ENCODE data around the gene CYRIA. TPM values are rescaled to one million over a fixed set of nuclear protein-coding genes. Genes with fewer than 3 reads are reported as not detected.

Gene CYRIA
- total RNA-seq, 6 experiments from 2014 or later: 1.6 to 6.3 (median 3.1) TPM

DNA sequence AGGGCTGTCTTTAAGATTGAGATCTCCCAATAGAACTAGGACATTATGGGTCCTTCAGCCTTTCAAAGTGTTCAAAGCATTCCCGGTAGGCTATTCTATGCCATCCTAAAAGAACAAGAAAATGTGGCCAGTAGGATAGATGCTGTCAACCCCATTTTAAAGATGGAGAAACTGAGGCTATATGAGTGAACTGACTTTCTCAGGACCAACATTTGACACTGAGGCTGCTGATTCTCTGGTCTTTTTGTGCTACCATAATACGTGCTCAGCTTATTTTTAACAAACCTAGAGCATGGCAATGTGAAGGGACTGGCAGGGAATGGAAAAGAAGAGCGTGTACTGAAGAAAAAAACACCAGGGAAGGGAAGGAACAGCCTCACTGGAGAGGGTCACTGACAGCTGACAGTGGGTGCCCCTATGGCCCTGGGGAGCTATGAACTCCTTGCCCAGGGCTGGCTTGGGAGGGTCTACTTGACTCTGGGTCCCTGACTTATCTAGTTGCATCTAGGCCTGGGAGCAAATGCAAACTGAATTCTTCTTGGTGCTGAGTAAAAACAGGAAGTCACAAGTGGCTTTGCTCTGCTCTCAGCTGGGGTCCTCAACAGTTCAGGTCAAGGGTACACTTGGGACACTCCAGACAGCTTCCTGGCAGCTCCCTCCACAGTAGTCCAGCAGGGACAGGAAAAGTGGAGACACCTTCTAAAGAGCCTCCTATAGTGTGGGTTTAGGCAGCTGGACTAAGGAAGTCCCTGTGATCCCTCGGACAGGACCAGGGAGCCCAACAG, 2.3 kb downstream of the CYRIA start:
- no peaks in the 10 kb centered on the region for H3K9me3 ChIP-seq
- WGBS (ENCODE audit: insufficient coverage, low coverage, low lambda C conversion rate, missing lambda C conversion rate): 75% methylated on average over 4 of the region's 4 CpGs
- TF ChIP-seq POLR2A (IDR thresholded peaks at IDR 0.05) (no peak), CTCF (IDR thresholded peaks at IDR 0.05) (no peak)
- H3K36me3 ChIP-seq: no peaks in the 10 kb centered on the region
- no peak overlapping the region for H3K4me3 ChIP-seq
- no peaks in the 10 kb centered on the region for H3K4me1 ChIP-seq
- intact Hi-C loops (cut with DNase I): no loop called here
- no peaks in the 10 kb centered on the region for H3K27me3 ChIP-seq
- peak; percentile 11 to 53 (median 26) for ATAC-seq
- no peak for DNase-seq
- peak overlapping the region; percentile 24 to 73 (median 65) for H3K27ac ChIP-seq

DNA sequence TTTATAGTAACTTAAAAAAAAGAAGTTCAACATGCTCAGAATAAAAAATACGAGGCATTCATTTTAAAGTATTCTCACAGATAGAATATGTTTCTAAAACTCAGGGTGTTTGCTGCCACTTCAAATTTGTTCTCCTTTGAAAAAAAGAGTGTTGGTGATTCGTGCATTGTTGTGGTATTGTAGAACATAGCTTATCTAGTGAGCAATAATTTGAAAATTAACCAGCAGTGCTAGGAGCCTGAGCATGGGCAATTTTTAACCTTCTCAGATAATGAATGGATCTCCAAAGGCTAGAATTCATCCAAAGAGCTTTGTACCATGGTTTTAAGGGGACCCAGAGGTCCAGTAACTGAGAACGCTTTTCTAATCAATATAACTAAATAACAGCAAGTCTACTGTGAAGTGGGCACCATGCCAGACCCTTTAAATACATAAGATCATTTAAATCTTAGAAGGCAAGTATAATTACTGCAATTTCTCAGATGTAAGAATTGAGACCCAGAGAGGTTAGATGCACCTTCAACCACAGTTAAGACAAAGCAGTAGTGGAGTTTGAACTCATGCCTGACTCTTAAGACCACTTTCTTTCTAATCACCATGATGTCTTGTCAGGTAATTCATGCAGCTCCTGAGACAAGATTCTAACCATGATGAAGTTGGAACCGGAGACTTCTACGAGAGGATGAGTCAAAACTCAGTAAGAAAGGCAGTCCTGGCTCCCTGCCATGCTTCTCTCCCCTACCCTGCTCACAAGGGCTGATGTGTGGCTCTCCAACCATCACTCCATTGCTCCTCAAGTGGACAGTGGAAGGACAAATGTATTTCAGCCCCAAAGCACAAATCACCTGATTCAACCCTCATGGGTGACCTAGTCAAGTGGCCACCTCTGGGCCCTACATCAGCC, 3.4 kb downstream of the CYRIA start:
- Histone ChIP-seq H3K4me3 (no peak overlapping the region), H3K9me3 (no peaks in the 10 kb centered on the region), H3K4me1 (no peaks in the 10 kb centered on the region), H3K36me3 (no peaks in the 10 kb centered on the region), H3K27ac (no peak overlapping the region), H3K27me3 (no peaks in the 10 kb centered on the region)
- no peak for DNase-seq
- no peak for ATAC-seq
- 77% methylated on average over 5 of the region's 5 CpGs for WGBS (ENCODE audit: insufficient coverage, low coverage, low lambda C conversion rate, missing lambda C conversion rate)
- no peak for TF ChIP-seq POLR2A (IDR thresholded peaks at IDR 0.05)
- no peak for TF ChIP-seq CTCF (IDR thresholded peaks at IDR 0.05)
- intact Hi-C loops (cut with DNase I): no loop called here

GRCh38 chr2:16661526-16661925, 4.1 kb downstream of the CYRIA start:
- Histone ChIP-seq H3K27ac (no peak overlapping the region), H3K4me1 (no peaks in the 10 kb centered on the region), H3K9me3 (no peaks in the 10 kb centered on the region), H3K27me3 (no peaks in the 10 kb centered on the region), H3K36me3 (no peaks in the 10 kb centered on the region), H3K4me3 (no peak overlapping the region)
- TF ChIP-seq CTCF (IDR thresholded peaks at IDR 0.05): no peak
- no peak for TF ChIP-seq POLR2A (IDR thresholded peaks at IDR 0.05)
- DNase-seq: no peak
- WGBS (ENCODE audit: insufficient coverage, low coverage, low lambda C conversion rate, missing lambda C conversion rate): 20% methylated on average over 4 of the region's 4 CpGs
- ATAC-seq: no peak
- intact Hi-C loops (cut with DNase I): no loop called here

DNA sequence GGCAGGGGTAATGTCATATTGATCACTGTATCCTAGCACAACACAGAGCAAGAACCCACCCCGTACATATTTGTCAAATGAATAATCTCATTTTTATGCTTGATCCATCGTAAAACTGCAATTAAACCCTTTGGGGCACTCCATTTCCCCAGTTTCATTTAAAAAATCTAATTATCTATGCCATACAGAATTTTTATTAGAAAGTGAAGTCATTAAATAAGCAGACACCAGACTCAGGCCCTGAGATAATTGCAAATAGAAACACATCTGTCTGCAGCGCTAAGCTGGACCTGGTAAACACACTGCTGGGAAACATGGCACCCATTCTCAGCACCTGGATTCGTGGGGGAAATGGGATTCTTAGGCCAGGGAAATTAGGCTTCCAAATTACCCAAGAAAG, 5.1 kb downstream of the CYRIA start:
- no peak for ATAC-seq
- WGBS (ENCODE audit: insufficient coverage, low coverage, low lambda C conversion rate, missing lambda C conversion rate): 61% methylated on average over 4 of the region's 4 CpGs
- Histone ChIP-seq H3K27me3 (no peaks in the 10 kb centered on the region), H3K36me3 (no peaks in the 10 kb centered on the region), H3K9me3 (no peaks in the 10 kb centered on the region), H3K4me1 (no peaks in the 10 kb centered on the region), H3K4me3 (no peak overlapping the region), H3K27ac (no peak overlapping the region)
- intact Hi-C loops (cut with DNase I): no loop called here
- DNase-seq: no peak
- TF ChIP-seq POLR2A (IDR thresholded peaks at IDR 0.05) (no peak), CTCF (IDR thresholded peaks at IDR 0.05) (no peak)
